ENCODE measurements around the gene MEGF11.

The MEGF11 gene

GRCh38 chr15:65930134-65930533 is 323.4 kb downstream of the MEGF11 start:
- DNase-seq = no peak
- intact Hi-C loops (cut with DNase I; ENCODE audit: low total_unique reads) = no loop called here

GRCh38 chr15:65929573-65929972 is 324.0 kb downstream of the MEGF11 start:
- DNase-seq = no peak
- H3K27me3 ChIP-seq = no peaks in the 10 kb centered on the region
- no peaks in the 10 kb centered on the region for H3K9me3 ChIP-seq
- intact Hi-C loops (cut with DNase I; ENCODE audit: low total_unique reads) = no loop called here
- no peaks in the 10 kb centered on the region for H3K36me3 ChIP-seq
- H3K4me1 ChIP-seq = no peaks in the 10 kb centered on the region
- no peak overlapping the region for H3K27ac ChIP-seq
- no peak for TF ChIP-seq CTCF (IDR thresholded peaks at IDR 0.05)
- H3K4me3 ChIP-seq = no peak overlapping the region

More at GRCh38 chr15:65930134-65930533, 323.4 kb downstream of the MEGF11 start:
- Histone ChIP-seq H3K36me3 (no peaks in the 10 kb centered on the region), H3K4me1 (no peaks in the 10 kb centered on the region), H3K27me3 (no peaks in the 10 kb centered on the region), H3K4me3 (no peak overlapping the region), H3K27ac (no peak overlapping the region), H3K9me3 (no peaks in the 10 kb centered on the region)
- TF ChIP-seq CTCF (IDR thresholded peaks at IDR 0.05) = no peak

GRCh38 chr15:65927545-65927944 is 326.0 kb downstream of the MEGF11 start:
- intact Hi-C loops (cut with DNase I; ENCODE audit: low total_unique reads) = no loop called here
- TF ChIP-seq CTCF (IDR thresholded peaks at IDR 0.05) = no peak
- Histone ChIP-seq H3K4me3 (no peak overlapping the region), H3K27me3 (no peaks in the 10 kb centered on the region), H3K36me3 (no peaks in the 10 kb centered on the region), H3K4me1 (no peaks in the 10 kb centered on the region), H3K27ac (no peak overlapping the region), H3K9me3 (no peaks in the 10 kb centered on the region)
- no peak for DNase-seq

GRCh38 chr15:65926899-65927298 is 326.7 kb downstream of the MEGF11 start:
- Histone ChIP-seq H3K27ac (no peak overlapping the region), H3K27me3 (no peaks in the 10 kb centered on the region), H3K9me3 (no peaks in the 10 kb centered on the region), H3K4me3 (no peak overlapping the region), H3K4me1 (no peaks in the 10 kb centered on the region), H3K36me3 (no peaks in the 10 kb centered on the region)
- no peak for TF ChIP-seq CTCF (IDR thresholded peaks at IDR 0.05)
- DNase-seq = no peak
- intact Hi-C loops (cut with DNase I; ENCODE audit: low total_unique reads) = no loop called here

- H3K27ac ChIP-seq = no peak overlapping the region
- H3K4me1 ChIP-seq = no peaks in the 10 kb centered on the region
- TF ChIP-seq CTCF (IDR thresholded peaks at IDR 0.05) = no peak
- no peak overlapping the region for H3K4me3 ChIP-seq
- DNase-seq = no peak
- intact Hi-C loops (cut with DNase I; ENCODE audit: low total_unique reads) = no loop called here
- H3K36me3 ChIP-seq = no peaks in the 10 kb centered on the region
- H3K9me3 ChIP-seq = no peaks in the 10 kb centered on the region
- H3K27me3 ChIP-seq = no peaks in the 10 kb centered on the region
Measured at GRCh38 chr15:65926459-65926858, 327.1 kb downstream of the MEGF11 start.

- intact Hi-C loops (cut with DNase I; ENCODE audit: low total_unique reads) = no loop called here
- no peak for TF ChIP-seq CTCF (IDR thresholded peaks at IDR 0.05)
- no peak overlapping the region for H3K4me3 ChIP-seq
- no peak overlapping the region for H3K27ac ChIP-seq
- no peak for DNase-seq
- H3K9me3 ChIP-seq = no peaks in the 10 kb centered on the region
- H3K36me3 ChIP-seq = no peaks in the 10 kb centered on the region
- no peaks in the 10 kb centered on the region for H3K27me3 ChIP-seq
- H3K4me1 ChIP-seq = no peaks in the 10 kb centered on the region
Measured at GRCh38 chr15:65925338-65925737, 328.2 kb downstream of the MEGF11 start.

All from tibial artery (tissue), 4 donors.